ENCODE results near the gene MECP2.
"Not testable (repeated sequence)": the region's sequence is repeated elsewhere in the genome, so short reads cannot be mapped to it uniquely, and the experiment has no call there.

The MECP2 gene

GRCh38 chrX:154004315-154004714 lies 93.2 kb downstream of the MECP2 start:
- no peak for DNase-seq (ENCODE audit: insufficient read length, low spot score)
- no peak for TF ChIP-seq POLR2A (IDR thresholded peaks at IDR 0.05; ENCODE audit: low read depth, low read length)
- FAIRE-seq, result no peak

GRCh38 chrX:154002215-154002719 lies 95.2 kb downstream of the MECP2 start:
- no peak for FAIRE-seq
- DNase-seq (ENCODE audit: insufficient read length, low spot score), result no peak
- TF ChIP-seq POLR2A (IDR thresholded peaks at IDR 0.05; ENCODE audit: low read depth, low read length), result no peak

- no peak for FAIRE-seq
- TF ChIP-seq POLR2A (IDR thresholded peaks at IDR 0.05; ENCODE audit: low read depth, low read length), result no peak
- no peak for DNase-seq (ENCODE audit: insufficient read length, low spot score)
Observed at GRCh38 chrX:154000051-154000450, 97.5 kb downstream of the MECP2 start.

DNA sequence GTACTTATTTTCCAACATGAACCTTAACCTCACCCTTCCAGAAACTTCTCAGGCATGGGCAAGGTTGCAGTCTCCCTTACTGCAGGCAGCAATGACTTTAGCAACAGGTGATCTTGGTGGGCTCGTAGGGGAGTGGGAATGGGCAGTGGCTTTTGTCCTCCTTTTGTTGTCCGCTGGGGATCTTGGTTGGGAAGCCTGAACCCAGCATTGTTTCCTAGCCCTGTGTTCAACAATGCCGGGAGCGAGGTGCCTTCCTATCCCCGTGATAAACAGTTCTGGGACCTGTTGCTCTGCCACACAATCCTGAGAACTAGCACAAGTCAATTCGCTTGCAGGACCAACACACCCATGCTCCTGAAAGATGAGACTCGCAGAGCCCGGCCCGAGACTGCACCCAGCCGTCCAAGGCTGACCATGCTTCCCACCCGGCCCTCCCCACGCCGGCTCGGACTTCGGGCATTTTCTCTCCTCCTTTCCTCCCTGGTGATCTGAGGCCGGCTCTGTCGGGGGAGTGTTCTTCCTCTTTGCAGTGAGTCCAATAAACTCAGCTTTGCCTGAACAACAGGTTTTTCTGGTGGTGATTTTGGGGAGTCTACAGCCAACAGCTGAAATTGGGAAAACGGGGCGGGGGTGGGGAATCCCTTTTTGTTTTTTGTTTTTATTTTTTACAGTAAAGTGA lies 98.0 kb downstream of the MECP2 start:
- DNase-seq (ENCODE audit: insufficient read length, low spot score), result no peak
- FAIRE-seq, result no peak

GRCh38 chrX:153995504-153995903 lies 102.0 kb downstream of the MECP2 start:
- no peak for DNase-seq (ENCODE audit: insufficient read length, low spot score)

More for the DNA sequence above, 98.0 kb downstream of the MECP2 start:
- TF ChIP-seq POLR2A (IDR thresholded peaks at IDR 0.05; ENCODE audit: low read depth, low read length), result no peak

DNA sequence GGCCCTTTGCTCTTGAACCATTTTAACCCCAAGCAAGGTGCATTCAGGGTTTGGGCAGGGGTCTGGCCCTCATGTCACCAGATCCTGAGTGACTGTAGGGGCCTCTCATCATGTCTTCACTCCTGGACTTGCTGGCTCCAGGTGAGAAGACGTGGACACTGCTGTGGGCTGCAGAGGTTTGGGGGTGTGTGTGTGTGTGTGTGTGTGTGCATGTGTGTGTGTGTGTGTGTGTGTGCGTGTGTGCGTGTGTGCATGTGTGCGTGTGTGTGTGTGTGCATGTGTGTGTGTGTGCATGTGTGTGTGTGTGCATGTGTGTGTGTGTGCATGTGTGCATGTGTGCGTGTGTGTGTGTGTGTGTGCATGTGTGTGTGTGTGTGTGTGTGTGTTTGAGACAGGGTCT lies 103.1 kb downstream of the MECP2 start:
- not testable (repeated sequence) for FAIRE-seq; DNase-seq (ENCODE audit: insufficient read length, low spot score)

More at GRCh38 chrX:153995504-153995903, 102.0 kb downstream of the MECP2 start:
- TF ChIP-seq POLR2A (IDR thresholded peaks at IDR 0.05; ENCODE audit: low read depth, low read length), result no peak
- no peak for FAIRE-seq

GRCh38 chrX:153993978-153994377 lies 103.5 kb downstream of the MECP2 start:
- FAIRE-seq, result no peak
- DNase-seq (ENCODE audit: insufficient read length, low spot score), result no peak
- TF ChIP-seq POLR2A (IDR thresholded peaks at IDR 0.05; ENCODE audit: low read depth, low read length), result no peak

GRCh38 chrX:153993079-153993478 lies 104.4 kb downstream of the MECP2 start:
- no peak for TF ChIP-seq POLR2A (IDR thresholded peaks at IDR 0.05; ENCODE audit: low read depth, low read length)
- no peak for DNase-seq (ENCODE audit: insufficient read length, low spot score)
- FAIRE-seq, result no peak

GRCh38 chrX:153992180-153992579 lies 105.3 kb downstream of the MECP2 start:
- FAIRE-seq, result no peak

DNA sequence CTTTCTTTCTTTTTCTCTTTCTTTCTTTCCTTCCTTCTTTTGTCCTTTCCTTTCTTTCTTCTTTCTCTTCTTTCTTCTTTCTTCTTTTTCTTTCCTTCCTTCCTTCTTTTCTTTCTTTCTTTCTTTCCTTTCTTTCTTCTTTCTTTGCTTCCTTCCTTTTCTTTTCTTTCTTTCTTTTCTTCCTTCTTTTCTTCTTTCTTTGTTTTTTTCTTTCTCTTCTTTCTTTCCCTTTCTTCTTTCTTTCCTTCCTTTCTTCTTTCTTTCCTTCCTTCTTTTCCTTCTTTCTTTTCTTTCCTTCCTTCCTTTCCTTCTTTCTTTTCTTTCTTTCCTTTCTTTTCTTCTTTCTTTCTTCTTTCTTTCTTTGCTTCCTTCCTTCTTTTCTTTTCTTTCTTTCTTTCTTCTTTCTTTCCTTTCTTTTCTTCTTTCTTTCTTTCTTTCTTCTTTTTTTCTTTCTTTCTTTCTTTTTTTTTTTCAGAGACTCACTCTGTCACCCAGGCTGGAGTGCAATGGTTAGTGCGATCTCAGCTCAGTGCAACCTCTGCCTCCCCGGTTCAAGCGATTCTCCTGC lies 106.4 kb downstream of the MECP2 start:
- no peak for TF ChIP-seq POLR2A (IDR thresholded peaks at IDR 0.05; ENCODE audit: low read depth, low read length)
- DNase-seq (ENCODE audit: insufficient read length, low spot score) (no peak), FAIRE-seq (no peak)

More at GRCh38 chrX:153992180-153992579, 105.3 kb downstream of the MECP2 start:
- no peak for TF ChIP-seq POLR2A (IDR thresholded peaks at IDR 0.05; ENCODE audit: low read depth, low read length)
- DNase-seq (ENCODE audit: insufficient read length, low spot score), result no peak

- TF ChIP-seq POLR2A (IDR thresholded peaks at IDR 0.05; ENCODE audit: low read depth, low read length), result no peak
- DNase-seq (ENCODE audit: insufficient read length, low spot score), result no peak
- no peak for FAIRE-seq
Observed at GRCh38 chrX:153989973-153990655, 107.4 kb downstream of the MECP2 start.

- FAIRE-seq, result no peak
- no peak for TF ChIP-seq POLR2A (IDR thresholded peaks at IDR 0.05; ENCODE audit: low read depth, low read length)
- no peak for DNase-seq (ENCODE audit: insufficient read length, low spot score)
Observed at GRCh38 chrX:153988493-153988892, 109.0 kb downstream of the MECP2 start.

DNA sequence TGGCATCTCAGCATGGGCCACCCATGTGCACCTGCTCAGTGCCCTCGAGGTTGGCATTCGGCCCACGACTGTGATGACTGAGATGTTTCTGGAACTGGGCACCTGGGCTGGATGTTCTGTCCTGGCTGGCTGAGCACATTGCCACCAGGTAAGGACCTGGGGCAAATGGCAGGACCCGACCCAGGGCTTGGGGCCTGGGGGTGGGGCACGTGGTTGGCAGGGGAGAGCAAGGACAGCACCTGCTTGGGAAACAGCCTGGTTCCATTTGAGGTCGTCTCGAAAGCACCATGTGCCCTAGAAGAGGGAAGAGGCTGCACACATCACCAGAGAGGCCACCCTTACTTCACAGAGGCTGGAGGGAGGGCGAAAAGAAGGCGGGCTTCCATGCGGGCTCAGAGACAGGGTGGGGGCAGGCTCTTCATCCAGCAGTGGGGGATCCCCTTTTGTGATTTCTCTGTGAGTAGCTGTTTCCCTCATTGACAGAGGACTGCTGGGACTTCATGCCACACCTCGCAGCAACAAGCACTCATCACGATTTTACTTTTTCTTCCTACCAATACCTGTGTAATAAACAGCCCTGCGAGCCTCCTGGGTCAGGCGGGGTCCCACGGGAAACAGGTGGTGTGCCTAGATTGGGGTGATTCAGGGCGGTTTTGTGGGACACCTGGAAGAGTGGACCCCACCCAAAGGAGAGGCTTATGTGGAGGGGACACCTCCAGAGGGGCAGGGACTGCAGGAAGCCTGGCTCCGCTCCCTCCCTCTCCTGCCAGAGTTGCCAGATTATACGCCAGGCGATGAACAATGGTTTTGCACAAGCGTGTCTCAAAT lies 113.0 kb downstream of the MECP2 start:
- no peak for TF ChIP-seq POLR2A (IDR thresholded peaks at IDR 0.05; ENCODE audit: low read depth, low read length)
- FAIRE-seq (no peak), DNase-seq (ENCODE audit: insufficient read length, low spot score) (no peak)

- DNase-seq (ENCODE audit: insufficient read length, low spot score), result no peak
- no peak for TF ChIP-seq POLR2A (IDR thresholded peaks at IDR 0.05; ENCODE audit: low read depth, low read length)
- no peak for FAIRE-seq
Observed at GRCh38 chrX:153983321-153983801, 114.2 kb downstream of the MECP2 start.
